Erythroblast (primary cell): ENCODE results near the gene SHISA8.

Experiments
- GATA1 ChIP-seq: IDR thresholded peaks from 2 replicates; pipeline ENCODE4 v1.6.1; 2011; ENCODE audit warnings: low read depth, mild to moderate bottlenecking, control low read depth, low read length, moderate library complexity
- POLR2A ChIP-seq: IDR thresholded peaks from 2 replicates; pipeline ENCODE4 v1.6.1; 2011; ENCODE audit warnings: mild to moderate bottlenecking, low read length

DNA sequence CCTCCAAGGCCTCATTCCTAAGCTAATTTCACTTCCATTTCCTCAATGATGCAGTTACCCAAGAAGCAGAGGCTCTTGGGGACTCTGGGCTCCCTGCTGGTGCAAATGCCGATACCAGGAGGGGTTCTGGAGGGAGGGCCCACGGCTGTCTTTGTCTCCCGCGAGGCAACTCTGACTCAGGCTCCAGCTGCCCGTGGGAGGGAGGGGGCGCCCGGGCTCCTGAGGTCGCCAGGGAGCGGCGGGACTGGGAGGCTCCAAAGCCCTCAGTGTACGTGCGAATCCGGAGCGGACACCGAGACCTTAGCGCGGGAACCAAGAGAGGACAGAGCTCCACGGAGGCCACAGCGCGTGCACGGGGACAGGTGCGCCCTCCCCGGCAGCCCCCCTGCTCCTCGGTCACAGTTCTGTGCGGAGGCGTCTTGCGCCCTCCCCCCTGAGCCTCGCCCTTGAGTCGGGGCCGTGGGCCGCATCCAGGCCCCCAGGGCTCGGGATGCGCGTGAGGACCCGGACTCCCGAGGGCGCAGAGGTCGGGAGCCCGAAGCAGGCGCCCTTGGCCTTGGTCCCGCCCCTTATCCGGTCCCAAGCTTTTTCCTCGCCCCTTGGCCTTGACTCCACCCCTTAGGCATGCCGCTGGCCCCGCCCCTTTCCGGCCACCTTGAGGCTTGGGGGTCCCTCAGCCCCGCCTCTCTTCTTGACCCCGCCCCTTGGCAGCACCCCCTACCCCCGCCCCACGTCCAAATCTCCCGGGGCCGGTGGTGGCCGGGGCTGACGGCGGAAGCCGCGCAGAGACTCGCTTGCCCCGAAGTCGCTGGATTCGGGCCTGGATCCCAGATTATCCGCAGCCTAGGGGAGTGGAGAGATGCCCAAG lies 4.7 kb upstream of the SHISA8 start:
- no peak for TF ChIP-seq POLR2A
- no peak for TF ChIP-seq GATA1
